ENCODE results near the gene LHX4. TPM values are rescaled to one million over a fixed set of nuclear protein-coding genes. Genes with fewer than 3 reads are reported as not detected.

The LHX4 gene
- total RNA-seq, 4 donors from 2014 or later = not detected

DNA sequence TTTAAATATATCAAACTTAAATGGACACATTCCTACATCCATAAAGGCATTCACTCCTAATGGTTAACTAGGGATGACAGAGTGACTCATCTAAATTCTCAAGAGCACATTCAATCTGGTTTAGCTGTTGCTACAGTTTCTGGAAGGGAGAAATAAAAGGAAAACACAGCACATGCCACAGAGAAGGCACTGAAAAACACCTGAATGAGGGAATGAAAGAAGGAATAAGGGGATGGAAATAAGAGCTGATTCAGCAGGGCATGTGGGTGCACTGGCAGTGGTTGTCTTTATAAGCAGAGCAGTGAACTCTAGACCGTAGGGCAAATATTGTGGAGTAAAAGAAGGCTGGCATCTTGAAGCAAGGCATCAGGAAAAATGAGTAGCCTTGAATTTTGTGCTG, 79.3 kb downstream of the LHX4 start:
- TF ChIP-seq POLR2A (IDR thresholded peaks at IDR 0.05) = no peak
- no peak for TF ChIP-seq CTCF (IDR thresholded peaks at IDR 0.05 in 4 of 5, conservative IDR thresholded peaks at IDR 0.05 in 1 of 5)
- intact Hi-C loops (cut with DNase I; ENCODE audit: low total_unique reads) (no loop called here), in situ Hi-C loops (cut with MboI; ENCODE audit: low sequenced_read_pairs in 4 of 4) (no loop called here)
- no peaks in the 10 kb centered on the region for H3K9me3 ChIP-seq
- no peak for DNase-seq
- H3K27ac ChIP-seq = no peak overlapping the region
- no peak for ATAC-seq
- H3K36me3 ChIP-seq = no peaks in the 10 kb centered on the region
- no peaks in the 10 kb centered on the region for H3K4me1 ChIP-seq
- no peak overlapping the region for H3K4me3 ChIP-seq
- H3K27me3 ChIP-seq = no peaks in the 10 kb centered on the region

DNA sequence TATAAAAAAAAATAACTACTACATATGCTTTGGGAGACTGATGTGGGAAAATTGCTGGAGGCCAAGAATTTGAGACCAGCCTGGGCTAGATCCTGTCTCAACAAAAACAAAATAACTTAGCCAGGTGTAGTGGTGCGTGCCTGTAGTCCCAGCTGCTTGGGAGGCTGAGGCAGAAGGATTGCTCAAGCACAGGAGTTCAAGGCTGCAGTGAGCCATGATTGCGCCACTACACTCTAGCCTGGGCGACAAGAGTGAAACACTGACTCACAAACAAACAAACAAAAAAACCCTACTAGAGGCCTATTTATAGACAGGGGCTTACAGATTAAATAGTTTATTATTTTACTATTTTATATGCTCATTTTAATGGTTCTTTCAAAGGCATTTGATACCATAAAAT, 80.0 kb downstream of the LHX4 start:
- Histone ChIP-seq H3K4me3 (no peak overlapping the region), H3K27me3 (no peaks in the 10 kb centered on the region), H3K27ac (no peak overlapping the region), H3K36me3 (no peaks in the 10 kb centered on the region), H3K9me3 (no peaks in the 10 kb centered on the region), H3K4me1 (no peaks in the 10 kb centered on the region)
- DNase-seq = no peak
- in situ Hi-C loops (cut with MboI; ENCODE audit: low sequenced_read_pairs in 4 of 4) = no loop called here
- ATAC-seq = no peak
- TF ChIP-seq POLR2A (IDR thresholded peaks at IDR 0.05) (no peak), CTCF (IDR thresholded peaks at IDR 0.05 in 4 of 5, conservative IDR thresholded peaks at IDR 0.05 in 1 of 5) (no peak)
- intact Hi-C loops (cut with DNase I; ENCODE audit: low total_unique reads) = no loop called here

- no peaks in the 10 kb centered on the region for H3K9me3 ChIP-seq
- no peaks in the 10 kb centered on the region for H3K4me1 ChIP-seq
- no peak overlapping the region for H3K4me3 ChIP-seq
- in situ Hi-C loops (cut with MboI; ENCODE audit: low sequenced_read_pairs in 4 of 4) (no loop called here), intact Hi-C loops (cut with DNase I; ENCODE audit: low total_unique reads) (no loop called here)
- H3K27me3 ChIP-seq = no peaks in the 10 kb centered on the region
- H3K36me3 ChIP-seq = no peaks in the 10 kb centered on the region
- no peak for ATAC-seq
- DNase-seq = no peak
- H3K27ac ChIP-seq = no peak overlapping the region
- TF ChIP-seq CTCF (IDR thresholded peaks at IDR 0.05 in 4 of 5, conservative IDR thresholded peaks at IDR 0.05 in 1 of 5) = no peak
- TF ChIP-seq POLR2A (IDR thresholded peaks at IDR 0.05) = no peak
These were observed 81.1 kb downstream of the LHX4 start for GRCh38 chr1:180311011-180311730.

DNA sequence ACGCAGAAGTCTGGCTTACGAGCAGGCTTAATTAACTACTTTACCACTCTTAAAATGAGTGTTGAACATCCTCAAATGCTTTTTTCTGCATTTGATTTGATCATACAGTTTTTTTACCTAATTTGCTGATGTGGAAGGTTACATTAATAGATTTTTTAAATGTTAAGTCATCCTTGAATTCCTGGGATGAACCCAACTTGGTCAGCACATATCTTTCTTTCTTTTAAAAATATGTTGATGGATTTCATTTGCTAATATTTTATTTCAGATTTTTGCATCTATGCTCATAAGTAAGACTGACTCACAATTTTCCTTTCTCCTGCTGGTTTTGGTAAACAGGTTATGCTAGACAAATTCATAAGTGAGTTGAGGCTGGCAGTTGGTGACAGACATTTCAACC, 82.9 kb downstream of the LHX4 start:
- TF ChIP-seq CTCF (IDR thresholded peaks at IDR 0.05 in 4 of 5, conservative IDR thresholded peaks at IDR 0.05 in 1 of 5) (no peak), POLR2A (IDR thresholded peaks at IDR 0.05) (no peak)
- Histone ChIP-seq H3K27ac (no peak overlapping the region), H3K4me3 (no peak overlapping the region), H3K36me3 (no peaks in the 10 kb centered on the region), H3K9me3 (no peaks in the 10 kb centered on the region), H3K27me3 (no peaks in the 10 kb centered on the region), H3K4me1 (no peaks in the 10 kb centered on the region)
- intact Hi-C loops (cut with DNase I; ENCODE audit: low total_unique reads) (no loop called here), in situ Hi-C loops (cut with MboI; ENCODE audit: low sequenced_read_pairs in 4 of 4) (no loop called here)
- no peak for ATAC-seq
- DNase-seq = no peak

- DNase-seq = no peak
- no peak for ATAC-seq
- Histone ChIP-seq H3K4me3 (no peak overlapping the region), H3K4me1 (no peaks in the 10 kb centered on the region), H3K27me3 (no peaks in the 10 kb centered on the region), H3K9me3 (no peaks in the 10 kb centered on the region), H3K27ac (no peak overlapping the region), H3K36me3 (no peaks in the 10 kb centered on the region)
- TF ChIP-seq CTCF (IDR thresholded peaks at IDR 0.05 in 4 of 5, conservative IDR thresholded peaks at IDR 0.05 in 1 of 5) = no peak
- TF ChIP-seq POLR2A (IDR thresholded peaks at IDR 0.05) = no peak
- intact Hi-C loops (cut with DNase I; ENCODE audit: low total_unique reads) (no loop called here), in situ Hi-C loops (cut with MboI; ENCODE audit: low sequenced_read_pairs in 4 of 4) (no loop called here)
These were observed 97.0 kb downstream of the LHX4 start for GRCh38 chr1:180327089-180327488.
